Measurements from ENCODE around the gene GLB1L3.

GLB1L3 gene

GRCh38 chr11:134362192-134362901 lies 86.2 kb downstream of the GLB1L3 start:
- no peak for TF ChIP-seq CTCF (IDR thresholded peaks at IDR 0.05; ENCODE audit: extremely low read depth, missing control alignments)
- DNase-seq (ENCODE audit: low spot score): no peak

- TF ChIP-seq CTCF (IDR thresholded peaks at IDR 0.05; ENCODE audit: extremely low read depth, missing control alignments): no peak
Observed at GRCh38 chr11:134363161-134363560, 87.0 kb downstream of the GLB1L3 start.

GRCh38 chr11:134363592-134363991 lies 87.4 kb downstream of the GLB1L3 start:
- no peak for DNase-seq (ENCODE audit: low spot score)
- no peak for TF ChIP-seq CTCF (IDR thresholded peaks at IDR 0.05; ENCODE audit: extremely low read depth, missing control alignments)

More at GRCh38 chr11:134363161-134363560, 87.0 kb downstream of the GLB1L3 start:
- no peak for DNase-seq (ENCODE audit: low spot score)

- DNase-seq (ENCODE audit: low spot score): no peak
- no peak for TF ChIP-seq CTCF (IDR thresholded peaks at IDR 0.05; ENCODE audit: extremely low read depth, missing control alignments)
Observed at GRCh38 chr11:134364261-134364660, 88.1 kb downstream of the GLB1L3 start.

GRCh38 chr11:134365011-134365925 lies 89.1 kb downstream of the GLB1L3 start:
- TF ChIP-seq CTCF (IDR thresholded peaks at IDR 0.05; ENCODE audit: extremely low read depth, missing control alignments): no peak
- DNase-seq (ENCODE audit: low spot score): no peak

GRCh38 chr11:134366254-134366653 lies 90.1 kb downstream of the GLB1L3 start:
- no peak for TF ChIP-seq CTCF (IDR thresholded peaks at IDR 0.05; ENCODE audit: extremely low read depth, missing control alignments)
- no peak for DNase-seq (ENCODE audit: low spot score)

- TF ChIP-seq CTCF (IDR thresholded peaks at IDR 0.05; ENCODE audit: extremely low read depth, missing control alignments): no peak
- no peak for DNase-seq (ENCODE audit: low spot score)
Observed at GRCh38 chr11:134367781-134368180, 91.6 kb downstream of the GLB1L3 start.
